H1 (cell line): ENCODE measurements around the gene CABP1. TPM values are rescaled to one million over a fixed set of nuclear protein-coding genes. Genes with fewer than 3 reads are reported as not detected.
A peak's percentile ranks its signal among the peaks of the same experiment; 100 is the strongest.

Experiments used
- CBX8 ChIP-seq: fragments of 300-800, 300-1000 bp; sonication (generic); IDR thresholded peaks from 2 replicates; pipeline ENCODE4 v1.7.1; 2016; ENCODE audit warnings: low read depth, low read length, borderline replicate concordance
- CHD1 ChIP-seq: IDR thresholded peaks from 2 replicates; pipeline ENCODE4 v1.6.1; 2012; ENCODE audit warnings: low read depth, low read length, improper control_type of control experiment
- CHD2 ChIP-seq: IDR thresholded peaks from 2 replicates; pipeline ENCODE4 v1.6.1; 2012; ENCODE audit warnings: low read length, improper control_type of control experiment
- CTBP2 ChIP-seq: IDR thresholded peaks from 2 replicates; pipeline ENCODE4 v1.7.0; 2011; ENCODE audit warnings: borderline replicate concordance, mild to moderate bottlenecking, moderate library complexity, mixed read lengths, low read length; ENCODE audit not compliant: insufficient read depth, insufficient read length
- GTF2F1 ChIP-seq: IDR thresholded peaks from 2 replicates; pipeline ENCODE4 v1.6.1; 2012; ENCODE audit warnings: low read depth, low read length, improper control_type of control experiment, borderline replicate concordance
- POLR2AphosphoS5 ChIP-seq: IDR thresholded peaks from 2 replicates; pipeline ENCODE4 v1.6.1; 2011; ENCODE audit warnings: low read depth, low read length
- RAD21 ChIP-seq, 2 experiments: IDR thresholded peaks in 1 of 2; conservative IDR thresholded peaks in 1 of 2; 2 replicates each; pipeline ENCODE4 v1.6.1; 2011; ENCODE audit warnings: low read depth in 2 of 2, low read length in 2 of 2, improper control_type of control experiment in 1 of 2, inconsistent platforms in 1 of 2, mild to moderate bottlenecking in 1 of 2, moderate library complexity in 1 of 2
- RBBP5 ChIP-seq: IDR thresholded peaks from 2 replicates; pipeline ENCODE4 v1.7.1; 2012; ENCODE audit warnings: low read depth, mild to moderate bottlenecking, inconsistent platforms, low read length, moderate library complexity, borderline replicate concordance
- RFX5 ChIP-seq: IDR thresholded peaks from 2 replicates; pipeline ENCODE4 v1.6.1; 2011; ENCODE audit warnings: low read depth, low read length, improper control_type of control experiment, borderline replicate concordance
- RNF2 ChIP-seq: fragments of 200-900, 300-1000 bp; sonication (generic); IDR thresholded peaks from 2 replicates; pipeline ENCODE4 v1.7.1; 2016; ENCODE audit warnings: borderline replicate concordance, low read depth, mild to moderate bottlenecking, antibody characterized with exemption, low read length; ENCODE audit not compliant: poor library complexity, severe bottlenecking; ENCODE audit errors: missing control alignments
- SIN3A ChIP-seq, 2 experiments: IDR thresholded peaks in 1 of 2; conservative IDR thresholded peaks in 1 of 2; 2 replicates each; pipeline ENCODE4 v1.6.1; 2011 to 2012; ENCODE audit warnings: low read length in 2 of 2, improper control_type of control experiment in 1 of 2, low read depth in 1 of 2, mild to moderate bottlenecking in 1 of 2
- SIRT6 ChIP-seq: IDR thresholded peaks from one replicate; pipeline ENCODE4 v1.7.1; 2012; ENCODE audit warnings: low read length, inconsistent platforms
- SP2 ChIP-seq: IDR thresholded peaks from 2 replicates; pipeline ENCODE4 v1.6.1; 2012; ENCODE audit warnings: mild to moderate bottlenecking, low read length, inconsistent platforms
- SUZ12 ChIP-seq: fragments of 200-600 bp; sonication (generic); IDR thresholded peaks from 2 replicates; pipeline ENCODE4 v1.6.1; 2012; ENCODE audit warnings: mild to moderate bottlenecking, inconsistent platforms, low read length, moderate library complexity, mixed read lengths
- TAF7 ChIP-seq: optimal IDR thresholded peaks from 2 replicates; pipeline ENCODE3; 2011; ENCODE audit warnings: low read depth, mild to moderate bottlenecking, inconsistent platforms, low read length, moderate library complexity, borderline replicate concordance
- TBP ChIP-seq: IDR thresholded peaks from 2 replicates; pipeline ENCODE4 v1.6.1; 2011; ENCODE audit warnings: low read depth, low read length, improper control_type of control experiment
- TCF12 ChIP-seq: IDR thresholded peaks from 2 replicates; pipeline ENCODE4 v1.6.1; 2011; ENCODE audit warnings: low read depth, mild to moderate bottlenecking, low read length
- YY1 ChIP-seq: IDR thresholded peaks from 2 replicates; pipeline ENCODE4 v1.6.1; 2011; ENCODE audit warnings: low read depth, mild to moderate bottlenecking, low read length
- polyA plus RNA-seq, 7 experiments: library from polyadenylated mRNA; depleted of rRNA in 3 of 7; stranded (reverse) in 5 of 7; unstranded in 2 of 7; fragments of >200 nt in 5 of 7; fragments of 200-250 nt in 2 of 7; gene quantifications; 1 replicate in 5 of 7; 2 replicates in 1 of 7; 4 replicates in 1 of 7; pipeline versions ENCODE4 v1.2.1 to v1.2.3, GENCODE V29; 2011 to 2013; ENCODE audit warnings: missing spikeins in 2 of 7, mixed read lengths in 2 of 7
- total RNA-seq: library from RNA; stranded (reverse); fragmentation: NEBNext Ultra II Directional; extraction: Animal tissue kit (Norgen Biotek cat#: 25700); gene quantifications from 2 replicates; pipeline ENCODE4 v1.2.1, GENCODE V29; 2021
- TF ChIP-seq, protein P1 (sequence below): IDR thresholded peaks from 2 replicates; pipeline ENCODE4 v1.6.1; 2011; ENCODE audit warnings: low read depth, mild to moderate bottlenecking, low read length; ENCODE audit not compliant: insufficient read depth

The CABP1 gene
- total and polyA plus RNA-seq, 2 of the 8 experiments (the other 6 are each of a cell fraction or from before 2014, with no cell fraction given), result 3.9 to 7.4 TPM

DNA sequence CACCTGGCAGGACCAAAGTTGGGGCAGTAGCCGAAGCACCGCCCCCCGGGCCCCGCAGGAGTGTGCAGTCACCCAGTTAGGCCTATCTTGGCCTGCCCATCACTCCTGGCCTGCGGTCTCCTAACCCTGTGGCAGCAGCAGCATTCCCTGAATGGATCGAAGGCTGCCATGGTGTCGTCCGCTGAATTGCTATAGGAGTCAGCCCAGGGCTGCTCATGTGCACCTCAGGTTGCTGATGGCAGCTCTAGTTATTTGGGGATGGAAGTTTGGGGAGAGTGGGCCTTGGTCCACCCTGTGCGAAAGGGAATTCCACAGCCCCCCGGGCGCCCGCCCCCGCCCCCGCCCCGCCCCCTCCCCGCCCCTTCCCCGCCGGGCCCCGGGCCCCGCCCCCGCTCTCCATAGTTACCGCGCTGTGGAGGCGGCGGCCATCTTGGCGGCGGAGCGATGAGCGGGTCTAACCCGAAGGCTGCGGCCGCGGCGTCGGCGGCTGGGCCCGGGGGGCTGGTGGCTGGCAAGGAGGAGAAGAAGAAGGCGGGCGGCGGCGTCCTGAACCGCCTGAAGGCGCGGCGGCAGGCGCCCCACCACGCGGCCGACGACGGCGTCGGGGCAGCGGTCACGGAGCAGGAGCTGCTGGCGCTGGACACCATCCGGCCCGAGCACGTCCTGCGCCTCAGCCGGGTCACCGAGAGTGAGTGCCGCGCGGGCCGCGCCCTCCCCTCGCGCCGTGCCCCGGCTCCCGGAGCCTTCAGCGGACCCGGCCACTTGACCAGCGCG, 69.8 kb downstream of the CABP1 start, which contains the start of gene UNC119B (continued):
- TF ChIP-seq CHD1 (no peak), CTBP2 (no peak), SP2 (no peak), RFX5 (no peak), CHD2 (no peak), YY1 (peak; percentile 91), GTF2F1 (no peak), CBX8 (no peak), TAF7 (no peak), SIRT6 (no peak), SUZ12 (no peak), RNF2 (no peak), TCF12 (no peak), RBBP5 (peak; percentile 52; the same call in 1 of the 2 replicates), RAD21 (IDR thresholded peaks at IDR 0.05 in 1 of 2, conservative IDR thresholded peaks at IDR 0.05 in 1 of 2; ENCODE audit: low read depth in 2 of 2, low read length in 2 of 2) (no peak), TBP (peak; percentile 18; the same call in 1 of the 2 replicates), POLR2AphosphoS5 (no peak; the same call in 1 of the 2 replicates), SIN3A (conservative IDR thresholded peaks at IDR 0.05 in 1 of 2, IDR thresholded peaks at IDR 0.05 in 1 of 2; ENCODE audit: low read depth in 1 of 2, low read length in 2 of 2) (peak in 1 of 2 experiments; percentile 76; a peak in 1 of 4 replicates)
- TF ChIP-seq, protein P1, sequence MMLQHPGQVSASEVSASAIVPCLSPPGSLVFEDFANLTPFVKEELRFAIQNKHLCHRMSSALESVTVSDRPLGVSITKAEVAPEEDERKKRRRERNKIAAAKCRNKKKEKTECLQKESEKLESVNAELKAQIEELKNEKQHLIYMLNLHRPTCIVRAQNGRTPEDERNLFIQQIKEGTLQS, result no peak
